NCI-H2196 (cell line): Measurements from ENCODE around the gene LRRC74A.

ENCODE experiments used
- DNase-seq: peaks from one replicate; lab custom pipeline; 2025; ENCODE audit not compliant: unreplicated experiment; lab: John Stamatoyannopoulos, UW

Gene LRRC74A

DNA sequence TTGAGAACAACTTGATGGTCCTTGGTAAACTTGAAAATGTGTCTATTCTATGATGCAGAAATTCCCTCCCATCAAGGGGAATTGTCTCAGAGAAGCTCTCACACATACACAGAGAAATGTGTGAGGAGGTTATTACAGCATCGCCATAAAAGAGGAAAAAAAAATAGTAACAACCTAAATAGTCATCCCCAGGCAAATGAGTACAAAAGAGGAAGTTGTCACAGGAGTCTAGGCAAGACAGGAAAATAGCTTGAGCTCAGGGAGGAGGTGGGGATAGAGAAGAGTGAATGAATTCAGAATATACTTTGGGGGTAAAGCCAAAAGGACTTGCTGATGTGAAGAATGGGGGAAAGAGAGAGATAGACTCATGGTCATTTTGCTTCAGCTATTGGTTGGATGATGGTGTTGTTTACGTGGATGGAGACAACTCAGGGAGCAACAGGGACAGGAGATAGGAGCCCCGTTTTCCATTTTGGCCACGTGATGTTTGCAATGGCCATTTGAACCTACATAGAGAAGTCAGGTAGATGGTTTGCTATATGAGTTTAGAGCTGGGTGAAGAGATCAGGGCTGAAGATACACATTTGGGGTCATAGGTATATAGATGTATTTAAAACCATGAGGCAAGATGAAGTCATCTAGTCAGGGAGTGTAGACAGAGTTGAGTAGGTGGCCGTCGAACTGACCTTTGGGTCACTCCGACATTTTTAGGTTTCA is 20.3 kb downstream of the LRRC74A start:
- DNase-seq = no peak

DNA sequence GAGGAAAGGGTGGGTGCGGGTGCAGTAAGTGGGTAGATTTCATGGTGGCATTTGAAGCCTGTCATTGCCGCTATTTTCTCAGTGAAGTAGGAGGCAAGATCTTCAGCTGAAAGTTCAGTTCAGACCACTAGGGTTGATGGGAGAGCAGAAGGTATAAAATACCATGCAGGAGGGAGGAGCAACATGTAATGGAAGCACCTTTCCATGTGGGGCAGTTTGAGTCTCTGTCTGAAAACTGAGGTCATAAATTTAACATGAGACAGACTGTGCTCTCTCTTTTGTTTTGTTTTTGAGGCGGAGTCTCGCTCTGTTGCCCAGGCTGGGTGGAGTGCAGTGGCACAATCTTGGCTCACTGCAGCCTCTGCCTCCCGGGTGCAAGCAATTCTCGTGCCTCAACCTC is 22.7 kb downstream of the LRRC74A start:
- DNase-seq = no peak

DNA sequence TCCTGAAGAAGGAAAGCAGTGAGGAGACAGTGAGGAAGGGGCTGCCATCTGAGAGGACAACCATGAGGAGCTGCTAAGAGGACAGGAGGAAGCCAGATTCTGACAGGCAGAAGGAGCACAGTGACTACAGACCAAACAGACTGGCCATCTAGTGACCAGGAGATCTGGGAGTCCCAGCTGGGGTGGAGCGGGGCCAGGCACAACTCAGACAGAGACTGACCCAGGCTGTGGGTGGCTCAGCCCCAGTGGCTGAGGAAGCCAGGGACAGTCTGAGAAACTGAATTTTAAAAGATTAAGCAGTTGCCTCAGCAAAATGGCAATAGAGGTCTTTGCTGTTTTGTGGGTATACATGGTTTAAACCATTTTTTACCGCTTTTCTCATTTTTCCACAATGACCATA is 28.9 kb downstream of the LRRC74A start:
- no peak for DNase-seq

DNA sequence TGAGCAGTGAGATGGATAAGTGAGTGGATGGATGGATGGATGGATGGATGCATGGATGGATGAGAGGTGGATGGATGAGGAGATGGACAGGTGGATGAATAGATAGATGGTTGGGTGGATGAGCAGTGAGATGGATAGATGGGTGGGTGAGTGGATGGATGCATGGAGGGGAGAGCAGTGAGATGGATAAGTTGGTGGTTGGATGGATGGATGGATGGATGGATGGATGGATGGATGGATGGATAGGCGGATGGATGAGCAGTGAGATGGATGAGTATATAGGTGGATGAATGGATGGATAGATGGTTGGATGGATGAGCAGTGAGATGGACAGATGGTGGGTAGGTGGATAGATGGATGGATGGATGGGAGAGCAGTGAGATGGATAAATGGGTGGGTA is 30.6 kb downstream of the LRRC74A start:
- no peak for DNase-seq

DNA sequence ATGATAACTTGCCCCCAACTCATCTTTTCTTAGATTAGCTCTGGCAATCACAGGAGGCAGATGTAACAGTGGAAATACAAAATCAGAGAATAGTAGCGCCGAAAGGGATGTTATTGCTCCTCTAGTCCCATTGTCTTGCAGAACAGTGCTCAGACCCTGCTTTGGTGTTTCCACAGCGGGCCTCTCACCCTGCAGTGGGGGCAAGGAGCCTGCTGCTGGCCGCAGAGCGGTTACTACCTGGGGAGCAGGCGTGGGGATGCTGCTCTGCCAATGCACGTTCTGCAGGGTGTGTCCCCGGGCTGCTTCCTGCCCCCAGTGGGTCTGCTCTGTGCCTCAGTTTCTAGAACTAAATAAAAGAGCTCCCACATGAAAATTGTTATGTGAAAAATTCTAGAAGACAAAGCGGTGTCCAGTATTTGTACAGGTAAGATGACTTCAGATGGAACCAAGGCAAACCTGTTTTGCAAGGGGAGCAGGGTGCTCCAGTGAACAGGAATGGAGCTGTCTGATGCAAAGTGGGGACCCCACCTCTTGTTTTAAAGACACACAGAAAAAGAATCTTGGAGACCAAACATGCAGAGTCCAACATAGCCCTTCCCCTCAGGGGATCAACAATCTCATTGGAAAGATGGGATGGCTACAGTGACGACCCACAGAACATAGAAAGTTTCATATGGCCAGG is 35.5 kb downstream of the LRRC74A start:
- no peak for DNase-seq

DNA sequence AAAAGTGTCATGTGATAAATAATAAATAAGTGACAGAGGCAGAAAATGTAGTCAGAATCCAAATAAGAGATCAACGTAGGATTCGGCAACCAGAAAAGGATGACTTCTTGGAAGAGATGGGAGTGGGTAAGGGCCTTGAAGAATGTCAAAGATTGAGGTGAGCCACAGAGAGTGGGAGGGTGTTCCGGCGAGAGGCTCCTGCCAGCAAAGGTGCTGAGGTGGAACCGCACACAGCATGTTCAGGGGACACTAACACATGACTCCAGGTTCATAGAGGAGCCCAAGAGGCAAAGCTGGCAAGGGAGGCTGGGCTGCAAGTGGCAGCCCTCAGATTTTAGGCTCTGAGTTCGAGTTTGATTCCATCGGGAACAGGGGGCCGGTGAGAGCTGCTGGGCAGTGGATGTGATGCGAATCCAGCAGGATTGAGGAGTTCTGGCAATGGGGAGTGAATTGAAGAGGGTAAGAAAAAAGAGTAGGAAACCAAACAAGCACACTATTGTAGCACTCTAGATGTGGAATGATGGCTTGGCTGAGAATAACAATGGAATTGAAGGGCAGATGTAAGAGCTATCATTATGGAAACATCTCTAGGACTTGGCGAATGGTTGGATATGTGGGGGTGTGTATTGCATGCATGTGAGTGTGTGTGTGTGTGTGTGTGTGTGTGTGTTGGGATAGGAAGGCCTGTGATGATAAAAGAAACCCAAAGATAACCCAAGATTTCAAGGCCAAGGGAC is 36.5 kb downstream of the LRRC74A start:
- no peak for DNase-seq

DNA sequence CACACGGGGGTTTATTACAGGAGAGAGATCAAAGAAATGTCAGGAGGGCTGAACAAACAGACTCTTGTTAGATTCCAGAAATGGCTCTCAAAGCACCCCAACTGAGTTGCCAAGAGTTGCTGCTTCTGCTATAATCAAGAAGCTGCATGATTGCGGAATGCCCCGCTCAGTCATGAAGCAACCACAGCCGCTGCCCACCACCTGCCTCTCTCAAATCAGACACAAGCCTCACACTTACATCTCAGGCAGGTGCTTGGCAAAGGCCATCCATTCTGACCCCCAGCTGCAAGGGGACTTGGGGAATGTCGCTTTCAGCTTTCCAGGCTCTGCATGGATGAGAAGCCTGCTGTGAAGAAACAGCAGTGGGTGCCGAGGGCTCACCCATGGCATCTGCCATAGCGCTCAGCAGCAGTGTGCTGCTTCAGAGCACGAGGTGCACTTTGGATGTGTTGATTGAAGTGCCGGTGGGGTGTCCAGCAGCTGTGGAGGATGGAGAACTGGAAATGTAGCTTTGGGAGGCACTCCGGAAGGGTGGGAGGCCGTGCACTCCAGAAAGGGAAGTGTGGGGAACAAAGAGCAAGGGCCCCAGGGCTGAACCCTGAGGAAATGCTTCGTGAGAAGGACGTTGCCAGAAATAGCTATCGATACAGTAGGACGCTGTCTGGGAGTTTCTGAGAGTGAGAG is 37.7 kb downstream of the LRRC74A start:
- DNase-seq = no peak

DNA sequence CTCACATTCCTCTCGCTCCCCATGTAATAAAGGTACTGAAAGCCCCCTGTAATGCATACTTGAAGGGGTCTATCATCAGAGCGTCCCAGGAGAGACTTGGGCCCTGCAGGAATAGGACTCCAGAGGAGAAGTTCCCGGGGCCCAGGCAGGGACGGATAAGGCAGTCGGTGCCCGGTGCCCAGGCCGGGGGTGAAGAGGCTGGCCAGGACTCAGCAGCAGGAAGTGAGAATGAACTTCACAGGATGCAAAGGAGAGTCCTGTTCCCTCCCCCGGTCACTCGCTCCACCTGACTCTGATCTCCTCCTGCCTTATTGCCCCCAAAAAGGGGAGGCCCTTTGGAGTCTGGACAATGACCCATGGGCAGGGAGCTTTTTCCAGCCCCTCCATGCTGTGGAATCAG is 40.2 kb downstream of the LRRC74A start:
- no peak for DNase-seq

DNA sequence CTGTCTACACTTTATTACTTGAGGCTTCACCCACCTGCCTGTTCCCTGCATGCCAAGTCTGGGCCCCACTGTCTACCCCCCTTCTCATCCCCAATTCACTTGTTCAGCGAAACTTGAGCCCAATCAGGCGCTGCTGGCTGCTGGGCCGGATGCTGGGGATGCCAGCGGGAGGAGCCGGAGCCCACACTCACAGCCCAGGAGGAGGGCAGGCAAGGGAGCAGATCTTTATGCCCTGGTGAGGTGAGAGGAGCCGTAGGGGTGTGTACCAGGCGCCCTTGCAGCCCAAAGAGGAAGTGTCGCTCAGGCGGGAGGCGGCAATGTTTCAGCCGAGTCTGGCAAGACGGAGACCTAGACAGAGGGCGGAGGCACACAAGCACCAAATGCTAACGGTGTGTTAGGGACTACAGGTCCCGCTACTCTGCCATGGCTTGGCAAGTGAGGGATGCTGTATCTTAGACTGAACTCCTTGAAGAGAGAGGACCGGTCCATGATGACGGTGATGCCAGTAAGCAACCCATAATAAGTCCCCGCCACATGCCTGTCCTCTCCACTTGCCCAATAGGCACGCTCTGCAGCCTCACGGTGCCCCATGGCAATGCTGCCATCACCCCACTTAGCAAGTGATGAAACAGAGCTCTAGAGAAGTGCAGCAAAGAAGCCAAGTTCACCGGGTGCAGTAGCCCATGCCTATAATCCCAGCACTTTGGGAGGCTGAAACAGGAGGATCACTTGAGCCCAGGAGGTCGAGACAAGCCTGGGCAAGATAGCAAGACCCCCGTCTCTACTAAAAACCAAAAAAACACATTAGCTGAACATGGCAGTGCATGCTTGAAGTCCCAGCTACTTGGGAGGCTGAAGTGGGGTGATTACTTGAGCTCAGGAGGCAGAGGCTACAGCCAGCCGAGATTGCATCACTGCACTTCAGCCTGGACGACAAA is 41.6 kb downstream of the LRRC74A start:
- peak; percentile 79 for DNase-seq

DNA sequence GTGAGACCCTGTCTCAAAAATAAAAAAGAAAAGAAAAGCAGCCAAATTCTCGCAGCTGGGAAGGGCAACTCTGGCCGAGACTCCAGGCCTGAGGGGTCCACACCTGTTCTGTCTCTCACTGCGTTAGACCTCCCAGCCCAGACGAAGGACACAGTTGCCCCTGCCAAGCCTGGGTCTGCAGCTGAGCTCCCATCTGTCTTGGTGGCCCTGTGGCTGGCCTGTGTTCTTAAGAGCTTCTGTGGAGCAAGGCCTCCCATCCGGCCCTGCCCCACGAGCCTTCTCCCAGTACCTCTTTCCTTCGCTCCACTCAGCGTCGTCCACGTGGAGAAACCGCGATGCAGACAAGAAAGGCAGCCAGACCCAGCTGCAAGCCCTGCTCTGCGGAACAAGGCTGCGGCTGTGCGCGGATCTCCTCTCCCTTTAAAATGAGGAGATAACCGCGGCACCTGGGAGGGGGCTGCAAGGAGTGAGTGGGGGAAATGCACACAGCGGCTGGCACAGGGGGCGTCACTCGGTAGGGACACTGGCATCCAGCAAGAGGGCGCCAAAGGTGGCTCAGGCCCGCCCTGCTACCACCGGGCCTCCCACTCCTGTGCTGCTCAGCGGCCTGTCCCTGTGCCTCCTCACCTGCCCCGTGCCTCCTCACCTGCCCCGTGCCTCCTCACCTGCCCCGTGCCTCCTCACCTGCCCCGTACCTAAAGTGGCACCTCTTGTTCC is 42.4 kb downstream of the LRRC74A start:
- DNase-seq = no peak

DNA sequence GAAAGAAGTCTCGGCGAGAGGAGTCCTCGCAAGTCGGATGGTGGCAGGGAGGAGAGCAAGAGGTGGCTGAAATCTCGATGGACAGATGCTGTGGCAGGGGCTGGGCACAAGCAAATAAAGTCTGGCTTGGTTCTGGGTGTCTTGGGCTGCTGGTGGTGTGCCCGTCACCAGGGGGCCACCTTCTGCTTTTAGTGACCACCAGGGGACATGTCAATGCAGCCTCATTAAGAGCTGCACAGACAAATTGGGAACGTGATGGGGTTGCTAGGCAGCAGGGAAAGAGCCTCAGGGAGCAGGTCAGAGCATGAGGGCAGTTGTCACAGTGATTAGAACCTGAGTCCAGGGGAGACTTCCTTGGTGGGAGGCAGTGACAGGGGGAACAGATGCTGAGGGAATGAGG is 44.0 kb downstream of the LRRC74A start:
- no peak for DNase-seq

DNA sequence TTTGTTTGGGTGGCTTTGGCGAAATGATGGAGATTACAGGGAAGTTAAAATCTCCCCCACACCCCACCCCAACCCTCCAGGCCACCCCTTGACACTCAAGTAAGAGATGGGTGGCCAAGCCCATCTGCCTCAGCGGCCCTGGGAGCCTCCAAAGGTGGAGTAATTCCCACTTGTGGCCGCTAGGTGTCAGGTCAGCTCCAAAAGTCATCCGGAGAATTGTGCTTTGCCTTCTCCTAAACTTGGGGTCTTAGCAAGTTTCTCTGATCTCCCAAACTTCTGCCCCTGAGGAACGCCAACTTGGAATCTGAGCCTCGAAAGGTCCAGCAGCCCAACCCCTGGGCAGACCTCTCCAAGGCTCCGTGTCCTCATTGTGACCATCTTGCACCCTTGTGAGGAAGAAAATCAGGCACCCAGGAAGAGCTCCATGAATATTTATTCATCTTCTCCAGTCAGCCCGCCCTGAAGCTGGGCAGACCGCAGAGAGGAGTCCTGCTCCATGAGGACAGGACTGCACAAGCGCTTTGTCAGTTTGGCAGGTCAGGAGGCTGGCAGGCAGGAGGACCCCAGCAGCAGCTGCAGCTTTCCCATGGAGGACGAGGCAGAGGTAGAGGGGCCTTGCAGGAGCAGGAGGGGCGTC is 46.7 kb downstream of the LRRC74A start:
- peak; percentile 66 for DNase-seq

DNA sequence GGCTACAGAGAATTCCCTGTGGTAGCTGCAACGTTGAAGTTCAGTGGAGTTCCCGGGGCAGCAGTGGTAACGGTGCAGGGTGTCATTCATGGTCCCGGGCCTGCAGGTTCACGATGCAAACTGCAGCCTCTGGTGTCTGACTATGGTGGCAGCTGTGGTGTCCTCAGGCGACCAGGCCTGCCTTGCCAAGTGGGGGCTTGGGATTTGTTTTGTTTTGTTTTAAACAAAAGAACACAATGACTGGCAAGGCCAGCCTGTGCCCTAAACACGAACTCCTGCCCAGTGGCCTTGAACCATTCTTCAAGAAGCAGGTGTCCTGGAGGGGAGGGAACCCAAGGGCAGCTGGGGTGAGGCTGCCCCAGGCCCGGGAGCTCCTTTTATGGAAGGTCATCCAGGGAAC is 48.5 kb downstream of the LRRC74A start:
- no peak for DNase-seq

DNA sequence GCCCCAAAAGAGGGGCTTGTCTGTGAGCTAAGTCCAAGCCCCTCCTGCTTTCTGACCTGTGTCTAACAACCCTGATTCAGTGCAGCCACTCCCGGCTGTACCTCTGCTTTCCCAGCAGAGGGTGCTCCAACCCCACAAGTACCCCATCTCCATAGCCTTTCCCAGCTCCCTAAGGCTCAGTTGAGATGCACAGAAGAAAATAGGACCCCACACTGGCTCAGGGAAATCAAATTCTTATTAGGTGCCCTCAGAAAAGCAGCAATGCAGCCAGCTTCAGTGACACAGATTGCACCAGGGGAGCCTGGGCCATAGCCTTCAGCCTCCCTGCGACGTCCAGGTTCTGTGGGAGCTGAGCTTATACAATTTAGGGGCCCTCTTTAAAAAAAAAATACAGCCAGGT is 49.9 kb downstream of the LRRC74A start:
- DNase-seq = peak; percentile 73

DNA sequence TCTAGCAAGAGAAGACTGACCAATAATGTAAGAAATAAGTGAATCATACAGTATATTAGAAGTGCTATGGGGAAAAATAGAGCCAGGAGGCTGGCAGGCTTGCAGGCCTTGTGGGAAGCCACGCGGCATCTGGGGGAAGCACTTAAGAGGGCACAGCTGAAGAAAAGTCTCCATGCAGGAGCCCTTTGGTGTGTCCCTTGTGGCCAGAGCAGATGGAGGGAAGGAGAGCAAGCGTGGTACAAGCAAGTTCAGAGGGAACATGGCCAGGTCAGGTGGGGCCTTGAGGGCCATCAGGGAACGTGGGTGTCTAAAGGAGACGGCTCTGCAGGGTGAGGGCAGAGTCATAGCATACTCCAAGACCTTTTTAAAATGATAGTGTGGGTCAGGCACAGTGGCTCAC is 51.7 kb downstream of the LRRC74A start:
- DNase-seq = no peak

DNA sequence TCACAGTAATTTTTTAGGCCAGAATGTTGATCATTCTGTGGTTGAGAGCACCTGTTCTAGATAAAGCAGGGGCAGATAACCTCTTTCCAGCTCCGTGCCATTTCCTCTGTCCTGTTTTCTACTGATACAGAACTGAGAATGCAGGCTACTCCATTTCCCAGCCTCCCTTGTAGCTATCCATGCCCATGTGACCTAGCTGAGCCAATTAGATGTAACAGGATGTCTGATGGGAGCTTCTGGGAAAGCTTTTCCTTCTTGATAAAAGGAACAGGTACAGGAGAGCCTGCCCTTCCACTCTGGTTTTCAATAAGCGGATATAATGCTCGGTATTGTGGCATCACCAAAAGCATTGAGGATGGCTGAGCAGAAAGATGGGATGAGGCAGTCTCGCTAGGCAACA is 54.2 kb downstream of the LRRC74A start:
- no peak for DNase-seq

DNA sequence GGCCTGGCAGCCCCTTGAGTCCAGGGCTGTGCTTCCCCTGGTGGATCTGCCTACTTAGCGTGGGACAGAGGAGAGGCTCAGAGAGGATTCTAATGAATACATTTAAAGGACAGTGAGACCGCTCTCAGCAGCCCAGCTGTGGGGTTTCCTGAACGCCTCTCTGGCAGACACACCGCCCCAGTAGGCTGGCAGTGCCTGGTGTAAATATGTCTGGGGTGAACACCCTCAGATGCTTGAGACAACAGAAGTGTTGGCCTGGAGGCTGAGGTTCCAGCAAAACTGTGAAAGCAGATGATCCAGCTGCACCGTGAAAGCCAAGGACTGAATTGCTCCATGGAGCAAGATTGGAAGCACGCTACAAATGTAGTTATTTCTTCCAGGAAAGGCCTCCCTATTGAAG is 55.1 kb downstream of the LRRC74A start:
- no peak for DNase-seq

DNA sequence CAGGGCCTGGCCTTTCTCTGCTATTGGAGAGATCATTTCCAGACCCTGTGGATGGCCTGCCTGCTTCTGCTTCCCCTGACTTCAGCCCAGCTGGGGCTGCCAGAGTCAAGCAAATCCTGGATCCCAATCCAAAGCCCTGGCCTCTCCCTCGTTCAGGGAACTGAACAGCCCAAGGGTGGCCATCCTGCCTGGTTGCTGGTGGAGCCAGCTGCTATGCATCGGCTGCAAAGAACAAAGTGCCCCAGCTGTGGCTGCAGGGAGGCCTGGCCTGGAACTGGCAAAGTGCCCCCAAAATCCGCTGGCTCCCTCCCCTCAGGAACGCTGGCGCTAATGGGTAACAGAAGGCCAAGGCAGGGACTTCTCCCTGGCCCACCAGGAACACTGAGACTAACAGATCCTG is 56.4 kb downstream of the LRRC74A start:
- DNase-seq = no peak

DNA sequence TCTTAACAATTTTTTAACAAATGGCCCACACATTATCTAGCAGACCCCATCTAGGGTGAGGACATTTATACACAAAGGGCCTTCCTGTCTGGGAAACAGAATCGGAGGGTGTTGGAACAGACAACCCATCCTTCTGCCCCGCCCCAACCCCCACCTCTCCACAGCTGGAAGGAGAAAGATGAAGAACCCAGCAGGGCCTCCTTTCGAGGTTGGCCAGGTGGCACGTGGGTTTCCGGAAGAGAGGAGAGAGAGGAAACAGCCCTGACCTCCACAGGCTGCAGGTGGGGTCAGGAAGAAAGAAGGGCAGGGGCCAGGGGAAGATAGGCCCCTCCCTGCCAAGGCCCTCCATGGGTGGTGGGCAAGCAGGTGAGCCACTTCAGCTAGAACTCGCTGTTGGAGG is 57.2 kb downstream of the LRRC74A start:
- DNase-seq = no peak
